Type B pancreatic cell (in vitro differentiated cells): ENCODE results near the gene NSG2. TPM values are rescaled to one million over a fixed set of nuclear protein-coding genes. Genes with fewer than 3 reads are reported as not detected.

Experiments used
- total RNA-seq: library from RNA; stranded (reverse); gene quantifications from 2 replicates; pipeline ENCODE4 v1.2.1, GENCODE V29; 2021; ENCODE audit warnings: low replicate concordance

Gene NSG2
- total RNA-seq, 1 donor from 2014 or later = 3.1 TPM

Other genes with a start within 250 kb of the NSG2 start
- gene CPEB4, start 157.4 kb upstream of the NSG2 start, total RNA-seq = 53.2 and 56.1 TPM in 2 replicates
- not detected in 2 replicates for gene C5orf47, start 56.5 kb upstream of the NSG2 start, total RNA-seq